ENCODE results near the gene LUZP2. TPM values are rescaled to one million over a fixed set of nuclear protein-coding genes. Genes with fewer than 3 reads are reported as not detected.

Gene LUZP2
- total RNA-seq, 4 donors from 2014 or later = 0.23 to 0.83 (median 0.48) TPM

GRCh38 chr11:24521601-24522000, 24.7 kb downstream of the LUZP2 start:
- H3K27me3 ChIP-seq = no peaks in the 10 kb centered on the region
- intact Hi-C loops (cut with DNase I) = no loop called here
- no peak overlapping the region for H3K27ac ChIP-seq
- H3K36me3 ChIP-seq = no peaks in the 10 kb centered on the region
- no peak overlapping the region for H3K4me3 ChIP-seq
- no peak for DNase-seq
- H3K9me3 ChIP-seq = no peaks in the 10 kb centered on the region
- 77 to 83% methylated on average over 5 of the region's 5 CpGs for WGBS, 2 donors
- H3K4me1 ChIP-seq = no peaks in the 10 kb centered on the region
- TF ChIP-seq, protein P1, sequence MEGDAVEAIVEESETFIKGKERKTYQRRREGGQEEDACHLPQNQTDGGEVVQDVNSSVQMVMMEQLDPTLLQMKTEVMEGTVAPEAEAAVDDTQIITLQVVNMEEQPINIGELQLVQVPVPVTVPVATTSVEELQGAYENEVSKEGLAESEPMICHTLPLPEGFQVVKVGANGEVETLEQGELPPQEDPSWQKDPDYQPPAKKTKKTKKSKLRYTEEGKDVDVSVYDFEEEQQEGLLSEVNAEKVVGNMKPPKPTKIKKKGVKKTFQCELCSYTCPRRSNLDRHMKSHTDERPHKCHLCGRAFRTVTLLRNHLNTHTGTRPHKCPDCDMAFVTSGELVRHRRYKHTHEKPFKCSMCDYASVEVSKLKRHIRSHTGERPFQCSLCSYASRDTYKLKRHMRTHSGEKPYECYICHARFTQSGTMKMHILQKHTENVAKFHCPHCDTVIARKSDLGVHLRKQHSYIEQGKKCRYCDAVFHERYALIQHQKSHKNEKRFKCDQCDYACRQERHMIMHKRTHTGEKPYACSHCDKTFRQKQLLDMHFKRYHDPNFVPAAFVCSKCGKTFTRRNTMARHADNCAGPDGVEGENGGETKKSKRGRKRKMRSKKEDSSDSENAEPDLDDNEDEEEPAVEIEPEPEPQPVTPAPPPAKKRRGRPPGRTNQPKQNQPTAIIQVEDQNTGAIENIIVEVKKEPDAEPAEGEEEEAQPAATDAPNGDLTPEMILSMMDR (IDR thresholded peaks at IDR 0.05) = no peak
- TF ChIP-seq POLR2A (IDR thresholded peaks at IDR 0.05) = no peak

DNA sequence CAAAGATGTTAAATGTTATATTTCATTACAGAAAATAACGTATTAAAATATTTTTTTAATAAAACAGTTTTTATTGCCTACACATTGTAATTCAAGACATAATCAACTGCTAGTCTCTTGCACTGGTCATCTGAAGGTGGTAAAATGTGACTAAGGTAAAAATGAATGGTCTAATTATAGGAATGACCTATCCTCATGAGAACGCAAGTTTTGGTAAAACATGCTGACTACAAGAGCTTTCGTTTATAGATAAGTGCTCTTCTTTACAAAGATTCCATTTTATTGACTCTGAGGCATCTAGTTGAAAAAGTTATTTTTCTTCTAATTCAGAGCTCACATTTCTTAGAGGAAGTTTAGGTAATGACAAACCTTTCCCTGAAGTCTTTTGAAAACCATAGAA, 27.3 kb downstream of the LUZP2 start:
- no peak for DNase-seq
- no peaks in the 10 kb centered on the region for H3K27me3 ChIP-seq
- no peaks in the 10 kb centered on the region for H3K36me3 ChIP-seq
- no peak overlapping the region for H3K4me3 ChIP-seq
- intact Hi-C loops (cut with DNase I) = no loop called here
- WGBS, 2 donors = 55 to 59% methylated on average over 3 of the region's 3 CpGs
- TF ChIP-seq, protein P1 (IDR thresholded peaks at IDR 0.05) = no peak
- TF ChIP-seq POLR2A (IDR thresholded peaks at IDR 0.05) = no peak
- H3K4me1 ChIP-seq = no peaks in the 10 kb centered on the region
- no peaks in the 10 kb centered on the region for H3K9me3 ChIP-seq
- H3K27ac ChIP-seq = no peak overlapping the region

- intact Hi-C loops (cut with DNase I) = no loop called here
- WGBS, 2 donors = 39 to 50% methylated on average over 3 of the region's 3 CpGs
Measured at GRCh38 chr11:24531528-24531927, 34.7 kb downstream of the LUZP2 start.

GRCh38 chr11:24543771-24544170, 46.9 kb downstream of the LUZP2 start:
- Histone ChIP-seq H3K36me3 (no peaks in the 10 kb centered on the region), H3K9me3 (no peaks in the 10 kb centered on the region), H3K27ac (no peak overlapping the region), H3K4me1 (no peaks in the 10 kb centered on the region), H3K4me3 (no peak overlapping the region), H3K27me3 (no peaks in the 10 kb centered on the region)
- no peak for TF ChIP-seq POLR2A (IDR thresholded peaks at IDR 0.05)
- TF ChIP-seq, protein P1 (IDR thresholded peaks at IDR 0.05) = no peak
- DNase-seq = no peak
- intact Hi-C loops (cut with DNase I) = no loop called here
- 66 to 91% methylated on average over 3 of the region's 3 CpGs for WGBS, 2 donors

More at GRCh38 chr11:24531528-24531927, 34.7 kb downstream of the LUZP2 start:
- Histone ChIP-seq H3K4me1 (no peaks in the 10 kb centered on the region), H3K27me3 (no peaks in the 10 kb centered on the region), H3K36me3 (no peaks in the 10 kb centered on the region), H3K9me3 (no peaks in the 10 kb centered on the region), H3K4me3 (no peak overlapping the region), H3K27ac (no peak overlapping the region)
- TF ChIP-seq, protein P1 (IDR thresholded peaks at IDR 0.05) = no peak
- TF ChIP-seq POLR2A (IDR thresholded peaks at IDR 0.05) = no peak
- DNase-seq = no peak

- TF ChIP-seq POLR2A (IDR thresholded peaks at IDR 0.05) = no peak
- TF ChIP-seq, protein P1 (IDR thresholded peaks at IDR 0.05) = no peak
- no peak overlapping the region for H3K4me3 ChIP-seq
- no peak overlapping the region for H3K27ac ChIP-seq
- no peaks in the 10 kb centered on the region for H3K36me3 ChIP-seq
- no peak for DNase-seq
- H3K4me1 ChIP-seq = peaks cover 0 to 3% (median 0%) of the 10 kb centered on the region in 3 donors
- intact Hi-C loops (cut with DNase I) = no loop called here
- H3K27me3 ChIP-seq = no peaks in the 10 kb centered on the region
- no peaks in the 10 kb centered on the region for H3K9me3 ChIP-seq
- 77 to 79% methylated on average over 3 of the region's 3 CpGs for WGBS, 2 donors
Measured at GRCh38 chr11:24556693-24557092, 59.8 kb downstream of the LUZP2 start.
